ENCODE results near the gene LGALS14.
"Not testable (repeated sequence)": the region's sequence is repeated elsewhere in the genome, so short reads cannot be mapped to it uniquely, and the experiment has no call there.

Gene LGALS14

GRCh38 chr19:39704181-39705044 is at the start of gene LGALS14:
TSS of gene LGALS14 (plus strand) at chr19:39704481. CDS start at chr19:39704529, 48 bp downstream.
- DNase-seq, result no peak

GRCh38 chr19:39655613-39656012 is 48.7 kb upstream of the LGALS14 start, which contains the start of gene LGALS16:
TSS of gene LGALS16 (plus strand) at chr19:39655913. CDS start at chr19:39655962, 49 bp downstream.
- no peak for DNase-seq

GRCh38 chr19:39659791-39660190 is 44.5 kb upstream of the LGALS14 start:
- no peak for DNase-seq

GRCh38 chr19:39660661-39661060 is 43.6 kb upstream of the LGALS14 start:
- no peak for DNase-seq

GRCh38 chr19:39661565-39661964 is 42.7 kb upstream of the LGALS14 start:
- DNase-seq, result no peak

- DNase-seq, result not testable (repeated sequence)
These were observed 34.4 kb upstream of the LGALS14 start for GRCh38 chr19:39669860-39670259.

GRCh38 chr19:39670998-39671397 is 33.3 kb upstream of the LGALS14 start:
- no peak for DNase-seq

GRCh38 chr19:39671739-39672363 is 32.4 kb upstream of the LGALS14 start:
- peak; percentile 43 to 53 for DNase-seq

GRCh38 chr19:39672473-39672872 is 31.8 kb upstream of the LGALS14 start:
- no peak for DNase-seq

GRCh38 chr19:39673862-39674261 is 30.4 kb upstream of the LGALS14 start:
- not testable (repeated sequence) for DNase-seq

GRCh38 chr19:39676004-39676403 is 28.3 kb upstream of the LGALS14 start:
- no peak for DNase-seq

- no peak for DNase-seq
These were observed 26.1 kb upstream of the LGALS14 start for GRCh38 chr19:39677961-39678889.

GRCh38 chr19:39679056-39679790 is 25.1 kb upstream of the LGALS14 start:
- no peak for DNase-seq

GRCh38 chr19:39679791-39680168 is 24.5 kb upstream of the LGALS14 start:
- no peak for DNase-seq

- DNase-seq, result no peak
These were observed 23.7 kb upstream of the LGALS14 start for GRCh38 chr19:39680593-39680992.

GRCh38 chr19:39681416-39681815 is 22.9 kb upstream of the LGALS14 start:
- DNase-seq, result no peak

GRCh38 chr19:39684267-39684666 is 20.0 kb upstream of the LGALS14 start:
- no peak for DNase-seq

- no peak for DNase-seq
These were observed 17.5 kb upstream of the LGALS14 start for GRCh38 chr19:39686739-39687138.

GRCh38 chr19:39688637-39689036 is 15.6 kb upstream of the LGALS14 start:
- DNase-seq, result not testable (repeated sequence)

- no peak for DNase-seq
These were observed 12.1 kb upstream of the LGALS14 start for GRCh38 chr19:39692166-39692565.

GRCh38 chr19:39692822-39693221 is 11.5 kb upstream of the LGALS14 start:
- DNase-seq, result no peak

- DNase-seq, result no peak
These were observed 8.5 kb upstream of the LGALS14 start for GRCh38 chr19:39695759-39696158.

Measured in AML-193 (cell line).